ENCODE results near the gene DGKB. TPM values are rescaled to one million over a fixed set of nuclear protein-coding genes. Genes with fewer than 3 reads are reported as not detected.

The DGKB gene
- total RNA-seq, 1 experiment from 2014 or later, result 0.48 TPM

- Histone ChIP-seq H3K9me3 (ENCODE audit: insufficient read depth, low read depth) (no peaks in the 10 kb centered on the region), H3F3A (ENCODE audit: insufficient read depth, low read depth) (no peaks in the 10 kb centered on the region)
- CTCF ChIA-PET, result interaction anchor here (0.6 kb wide), 1 partner anchor 560 kb away, joined by 3 read pairs; no protein-coding TSS in a partner anchor
Observed at GRCh38 chr7:14676896-14677295, 225.7 kb downstream of the DGKB start.

GRCh38 chr7:14673202-14673601 lies 229.3 kb downstream of the DGKB start:
- H3K9me2 ChIP-seq (ENCODE audit: insufficient read depth), result no peaks in the 10 kb centered on the region
- no peaks in the 10 kb centered on the region for H3K79me2 ChIP-seq (ENCODE audit: low read depth)
- no peak overlapping the region for H3K4me3 ChIP-seq
- no peaks in the 10 kb centered on the region for H3K9me3 ChIP-seq (ENCODE audit: insufficient read depth, low read depth)
- no peak overlapping the region for H2AFZ ChIP-seq
- H3K36me3 ChIP-seq (ENCODE audit: low read depth), result no peaks in the 10 kb centered on the region
- ChIA-PET CTCF (no interaction called here), POLR2A (ENCODE audit: unreplicated experiment) (no interaction called here)
- no peaks in the 10 kb centered on the region for H4K20me1 ChIP-seq (ENCODE audit: insufficient read depth)
- H3F3A ChIP-seq (ENCODE audit: insufficient read depth, low read depth), result no peaks in the 10 kb centered on the region
- H3K27ac ChIP-seq, result no peak overlapping the region
- no peaks in the 10 kb centered on the region for H3K4me1 ChIP-seq (replicated peaks; ENCODE audit: insufficient read depth)
- intact Hi-C loops (cut with micrococcal nuclease; ENCODE audit: unreplicated experiment), result no loop called here
- DNase-seq, result no peak
- no peak for TF ChIP-seq EZH2 (IDR thresholded peaks at IDR 0.05; ENCODE audit: low read depth)
- no peak for TF ChIP-seq CTCF (conservative IDR thresholded peaks at IDR 0.05)
- H3K4me2 ChIP-seq, result no peak overlapping the region
- no TSS peak for BruUV-seq (replicated peaks)
- H3K27me3 ChIP-seq (ENCODE audit: insufficient read depth, low read depth), result no peaks in the 10 kb centered on the region

More at GRCh38 chr7:14676896-14677295, 225.7 kb downstream of the DGKB start:
- H4K20me1 ChIP-seq (ENCODE audit: insufficient read depth), result no peaks in the 10 kb centered on the region
- intact Hi-C loops (cut with micrococcal nuclease; ENCODE audit: unreplicated experiment), result no loop called here
- no peak for DNase-seq
- TF ChIP-seq EZH2 (IDR thresholded peaks at IDR 0.05; ENCODE audit: low read depth), result no peak
- TF ChIP-seq CTCF (conservative IDR thresholded peaks at IDR 0.05), result no peak
- H3K36me3 ChIP-seq (ENCODE audit: low read depth), result no peaks in the 10 kb centered on the region
- no peaks in the 10 kb centered on the region for H3K9me2 ChIP-seq (ENCODE audit: insufficient read depth)
- H3K4me3 ChIP-seq, result no peak overlapping the region
- no peak overlapping the region for H3K4me2 ChIP-seq
- H3K27ac ChIP-seq, result no peak overlapping the region
- POLR2A ChIA-PET (ENCODE audit: unreplicated experiment), result no interaction called here
- H3K79me2 ChIP-seq (ENCODE audit: low read depth), result no peaks in the 10 kb centered on the region
- H2AFZ ChIP-seq, result no peak overlapping the region
- BruUV-seq (replicated peaks), result no TSS peak
- no peaks in the 10 kb centered on the region for H3K27me3 ChIP-seq (ENCODE audit: insufficient read depth, low read depth)
- H3K4me1 ChIP-seq (replicated peaks; ENCODE audit: insufficient read depth), result no peaks in the 10 kb centered on the region

- H3K27ac ChIP-seq, result no peak overlapping the region
- H3K79me2 ChIP-seq (ENCODE audit: low read depth), result no peaks in the 10 kb centered on the region
- H3K27me3 ChIP-seq (ENCODE audit: insufficient read depth, low read depth), result no peaks in the 10 kb centered on the region
- no peak overlapping the region for H3K4me3 ChIP-seq
- H3K4me1 ChIP-seq (replicated peaks; ENCODE audit: insufficient read depth), result no peaks in the 10 kb centered on the region
- no peaks in the 10 kb centered on the region for H3K36me3 ChIP-seq (ENCODE audit: low read depth)
- no peak for DNase-seq
- POLR2A ChIA-PET (ENCODE audit: unreplicated experiment), result no interaction called here
- BruUV-seq (replicated peaks), result no TSS peak
- no peak for TF ChIP-seq EZH2 (IDR thresholded peaks at IDR 0.05; ENCODE audit: low read depth)
- no peak for TF ChIP-seq CTCF (conservative IDR thresholded peaks at IDR 0.05)
- H3K4me2 ChIP-seq, result no peak overlapping the region
- no peaks in the 10 kb centered on the region for H3F3A ChIP-seq (ENCODE audit: insufficient read depth, low read depth)
- H2AFZ ChIP-seq, result no peak overlapping the region
- H4K20me1 ChIP-seq (ENCODE audit: insufficient read depth), result no peaks in the 10 kb centered on the region
- no peaks in the 10 kb centered on the region for H3K9me3 ChIP-seq (ENCODE audit: insufficient read depth, low read depth)
- intact Hi-C loops (cut with micrococcal nuclease; ENCODE audit: unreplicated experiment), result no loop called here
- H3K9me2 ChIP-seq (ENCODE audit: insufficient read depth), result no peaks in the 10 kb centered on the region
- CTCF ChIA-PET, result no interaction called here
Observed at GRCh38 chr7:14666913-14667312, 235.6 kb downstream of the DGKB start.

Measured in PC-9 (cell line).